CD4-positive, alpha-beta T cell treated with Interleukin-2 at 100 ng/mL for 4 hours (primary cell): Measurements from ENCODE around the gene FGL2.
"Not testable (repeated sequence)": the region's sequence is repeated elsewhere in the genome, so short reads cannot be mapped to it uniquely, and the experiment has no call there.

ENCODE experiments used
- DNase-seq: peaks from one replicate; pipeline ENCODE4 v3.0.0-alpha.2; 2020; ENCODE audit warnings: low spot score

FGL2 gene

DNA sequence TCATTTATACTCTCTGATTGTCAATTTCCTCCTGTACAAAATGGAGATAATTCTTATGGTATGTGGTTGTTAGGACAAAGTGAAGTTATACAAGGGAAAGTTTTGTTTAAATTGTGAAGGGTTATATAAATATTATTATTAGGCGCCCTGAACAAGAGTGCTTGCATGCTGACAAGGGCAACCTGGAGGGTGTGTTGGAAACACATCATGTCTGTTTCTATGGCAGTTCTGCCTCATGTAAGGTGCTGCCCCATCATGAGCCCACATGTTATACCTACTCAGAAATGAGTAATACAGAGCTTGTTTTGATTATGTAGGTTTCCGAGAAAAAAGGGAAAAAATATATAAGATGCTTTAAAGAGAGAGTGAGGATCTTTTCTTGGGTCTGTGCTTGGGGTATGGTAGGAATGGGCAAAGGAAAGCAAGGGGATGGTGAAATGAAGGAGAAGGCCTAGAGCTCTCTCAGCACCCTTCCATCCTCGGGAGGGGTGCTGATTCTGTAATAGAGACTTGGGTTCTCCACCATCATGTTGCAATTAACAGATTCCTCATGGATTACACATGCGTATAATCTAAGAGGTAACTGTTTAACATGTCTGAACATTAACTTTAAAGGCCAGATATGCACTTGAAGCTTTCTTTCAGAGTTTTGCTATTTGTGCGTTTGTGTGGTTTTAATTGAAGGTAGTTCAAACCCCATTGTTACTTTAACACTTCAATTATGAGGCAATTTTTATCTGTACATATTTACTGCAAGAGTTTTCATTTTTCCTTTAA lies 43.8 kb downstream of the FGL2 start:
- DNase-seq, result peak; percentile 12

DNA sequence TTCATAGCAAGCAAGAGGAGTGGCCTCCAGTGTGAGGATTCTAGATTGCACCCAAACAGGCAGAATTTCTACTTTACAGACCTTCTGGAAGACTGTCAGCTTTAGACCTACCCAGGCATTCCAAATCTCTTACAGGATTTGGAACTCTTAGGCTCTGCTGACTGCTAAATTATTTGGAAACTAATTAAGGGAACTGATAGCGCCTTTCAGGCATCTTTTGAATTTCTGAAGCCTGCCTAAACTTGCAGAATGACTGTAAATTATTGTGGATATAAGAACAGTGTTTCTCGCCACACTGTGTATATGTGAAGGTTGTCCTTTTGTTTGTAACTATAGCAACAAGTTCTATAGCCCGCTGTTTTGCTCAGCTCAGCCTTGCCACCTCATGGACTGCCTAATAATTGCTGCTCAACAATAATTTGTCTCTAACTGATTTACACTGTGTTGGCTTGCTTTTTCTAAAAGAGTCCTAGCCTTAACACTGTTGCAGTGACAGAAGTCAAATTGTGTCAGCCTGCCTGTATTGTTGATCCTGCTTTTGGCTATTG lies 44.6 kb downstream of the FGL2 start:
- not testable (repeated sequence) for DNase-seq

DNA sequence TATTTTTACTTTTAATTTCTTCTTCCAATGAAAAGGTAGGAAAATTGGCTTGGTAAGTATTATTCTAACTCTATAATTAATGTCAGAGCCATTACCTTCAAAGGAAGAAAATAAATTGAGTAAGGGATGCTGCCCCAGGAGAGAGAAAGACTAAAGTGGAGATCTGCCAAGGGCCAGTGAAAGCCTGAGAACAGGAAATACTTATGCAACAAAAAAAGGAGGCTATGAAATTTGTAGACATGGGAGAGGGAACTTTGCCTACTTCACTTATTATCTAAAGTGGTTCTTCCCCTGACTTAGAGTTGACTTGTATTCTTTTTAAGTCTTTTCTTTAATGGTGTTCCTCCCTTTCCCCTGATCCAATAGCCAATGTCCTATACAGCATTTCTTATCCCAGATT lies 47.4 kb downstream of the FGL2 start:
- DNase-seq, result not testable (repeated sequence)
